Central memory CD8-positive, alpha-beta T cell (primary cell): ENCODE results near the gene DISP2.

Source experiments
- ATAC-seq: fragments of 150-1000 bp; cut with Tn5 transposase; replicated peaks from 2 replicates; pipeline ENCODE4 v1.10.0; 2022; ENCODE audit warnings: mild to moderate bottlenecking, moderate FRiP score, moderate number of reproducible peaks; ENCODE audit not compliant: poor library complexity, severe bottlenecking; ENCODE audit errors: extremely low read depth
- DNase-seq, 2 donors: peaks; one replicate each; pipeline ENCODE4 v3.0.0; 2021; ENCODE audit warnings: low spot score in 2 of 2
- H3K27ac Mint-ChIP-seq: one replicate; pipeline ENCODE4 v1.8.0; 2022; ENCODE audit warnings: low read depth, mild to moderate bottlenecking, moderate library complexity, mixed read lengths
- H3K27me3 Mint-ChIP-seq: one replicate; pipeline ENCODE4 v1.8.0; 2022; ENCODE audit warnings: mixed read lengths
- H3K36me3 Mint-ChIP-seq: one replicate; pipeline ENCODE4 v1.8.0; 2022; ENCODE audit warnings: mild to moderate bottlenecking, moderate library complexity, mixed read lengths; ENCODE audit not compliant: insufficient read depth
- H3K4me1 Mint-ChIP-seq: one replicate; pipeline ENCODE4 v1.8.0; 2022; ENCODE audit warnings: mixed read lengths
- H3K4me3 Mint-ChIP-seq: one replicate; pipeline ENCODE4 v1.8.0; 2022; ENCODE audit warnings: mild to moderate bottlenecking, moderate library complexity, mixed read lengths
- H3K9me3 Mint-ChIP-seq: one replicate; pipeline ENCODE4 v1.8.0; 2022; ENCODE audit warnings: mixed read lengths

Gene DISP2

DNA sequence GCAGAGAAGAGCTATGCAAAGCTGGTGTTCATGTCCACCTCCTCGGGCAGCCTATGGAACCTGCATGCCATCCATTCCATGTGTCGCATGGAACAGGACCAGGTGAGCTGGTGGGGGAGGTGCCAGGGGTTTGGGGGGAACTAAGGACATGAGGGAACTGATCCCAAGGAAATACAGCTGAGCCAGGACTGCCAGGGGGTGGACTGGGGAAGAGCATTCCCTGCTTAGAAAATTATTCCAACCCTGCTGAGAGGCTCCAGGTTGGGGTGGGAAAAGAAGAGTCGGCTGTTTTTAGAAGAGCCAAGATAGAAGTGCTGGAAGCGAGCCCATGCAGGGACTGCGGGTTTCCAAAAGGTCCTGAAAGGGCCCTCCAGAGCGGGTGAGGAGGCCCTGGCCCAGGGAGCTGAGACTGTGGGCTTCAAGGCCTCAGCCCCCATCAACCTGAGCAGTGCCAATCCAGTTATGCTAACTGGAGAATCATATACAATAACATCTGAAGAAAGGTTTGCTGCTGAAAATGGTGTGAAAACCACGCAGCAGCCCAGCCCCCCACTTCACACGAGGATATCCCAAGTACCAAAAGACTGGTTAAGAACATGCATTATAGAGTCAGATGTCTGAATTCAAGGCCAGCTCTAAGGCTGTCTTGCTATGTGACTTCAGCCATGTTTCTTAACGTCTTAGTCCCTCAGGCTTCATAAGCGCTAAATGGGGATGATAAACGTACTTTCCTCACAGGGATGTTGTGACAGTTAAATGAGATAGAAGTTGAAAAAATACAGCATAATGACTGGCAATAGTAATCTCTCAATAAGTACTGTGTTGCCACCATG is 7.8 kb downstream of the DISP2 start:
- no peaks in the 10 kb centered on the region for H3K9me3 Mint-ChIP-seq
- DNase-seq (no peak), ATAC-seq (no peak)
- H3K27me3 Mint-ChIP-seq = no peaks in the 10 kb centered on the region
- H3K27ac Mint-ChIP-seq = peak overlapping the region; percentile 44
- H3K4me1 Mint-ChIP-seq = peaks cover 52% of the 10 kb centered on the region
- H3K4me3 Mint-ChIP-seq = no peak overlapping the region
- H3K36me3 Mint-ChIP-seq = no peaks in the 10 kb centered on the region

DNA sequence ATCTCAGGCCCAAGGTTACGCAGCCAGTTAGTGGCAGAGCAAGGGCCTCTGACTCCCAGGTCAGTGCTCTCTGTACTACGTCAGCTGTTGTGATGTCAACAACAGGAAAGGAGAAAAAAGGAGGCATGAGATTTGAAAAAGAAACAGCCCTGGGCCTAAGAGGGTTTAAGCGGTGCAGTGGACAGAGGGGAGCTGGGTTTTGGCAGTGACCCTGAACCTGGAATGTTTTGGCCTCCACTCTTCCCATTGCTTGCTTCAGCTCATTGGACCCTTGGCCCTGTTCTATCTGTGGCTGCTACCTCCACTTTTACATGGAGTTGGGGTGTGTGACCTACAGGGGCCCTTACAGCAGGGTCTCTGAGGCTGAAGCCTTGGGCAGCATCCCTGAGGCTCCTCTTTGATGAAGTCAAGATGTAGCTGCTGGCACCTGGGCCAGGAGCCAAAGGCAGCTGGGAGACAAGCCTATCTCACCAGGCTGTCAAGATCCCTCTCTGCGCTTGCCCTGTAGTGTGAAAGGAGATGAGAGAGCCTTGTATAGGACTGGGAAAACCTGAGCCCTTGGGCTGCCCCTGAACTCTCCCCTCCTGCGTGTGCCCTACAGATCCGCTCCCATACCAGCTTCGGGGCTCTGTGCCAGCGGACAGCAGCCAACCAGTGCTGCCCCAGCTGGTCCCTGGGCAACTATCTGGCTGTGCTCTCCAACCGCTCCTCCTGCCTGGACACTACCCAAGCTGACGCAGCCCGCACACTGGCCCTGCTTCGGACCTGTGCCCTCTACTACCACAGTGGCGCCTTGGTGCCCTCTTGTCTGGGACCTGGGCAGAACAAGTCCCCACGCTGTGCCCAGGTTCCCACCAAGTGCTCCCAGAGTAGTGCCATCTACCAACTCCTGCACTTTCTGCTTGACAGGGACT is 8.7 kb downstream of the DISP2 start:
- no peaks in the 10 kb centered on the region for H3K9me3 Mint-ChIP-seq
- ATAC-seq = no peak
- H3K27ac Mint-ChIP-seq = peak overlapping the region; percentile 89
- no peak for DNase-seq
- H3K4me1 Mint-ChIP-seq = peaks cover 52% of the 10 kb centered on the region
- no peaks in the 10 kb centered on the region for H3K36me3 Mint-ChIP-seq
- peak overlapping the region; percentile 83 for H3K4me3 Mint-ChIP-seq
- no peaks in the 10 kb centered on the region for H3K27me3 Mint-ChIP-seq

DNA sequence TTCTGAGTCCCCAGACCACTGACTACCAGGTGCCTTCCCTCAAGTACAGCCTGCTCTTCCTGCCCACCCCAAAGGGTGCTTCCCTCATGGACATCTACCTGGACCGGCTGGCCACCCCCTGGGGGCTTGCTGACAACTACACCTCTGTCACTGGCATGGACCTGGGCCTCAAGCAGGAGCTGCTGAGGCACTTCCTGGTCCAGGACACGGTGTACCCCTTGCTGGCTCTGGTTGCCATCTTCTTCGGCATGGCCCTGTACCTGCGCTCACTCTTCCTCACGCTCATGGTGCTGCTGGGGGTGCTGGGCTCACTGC is 9.3 kb downstream of the DISP2 start:
- Mint-ChIP-seq H3K36me3 (no peaks in the 10 kb centered on the region), H3K4me3 (peak overlapping the region; percentile 83), H3K27me3 (no peaks in the 10 kb centered on the region), H3K4me1 (peaks cover 48% of the 10 kb centered on the region), H3K9me3 (no peaks in the 10 kb centered on the region), H3K27ac (peak overlapping the region; percentile 89)
- ATAC-seq = no peak
- DNase-seq = no peak

DNA sequence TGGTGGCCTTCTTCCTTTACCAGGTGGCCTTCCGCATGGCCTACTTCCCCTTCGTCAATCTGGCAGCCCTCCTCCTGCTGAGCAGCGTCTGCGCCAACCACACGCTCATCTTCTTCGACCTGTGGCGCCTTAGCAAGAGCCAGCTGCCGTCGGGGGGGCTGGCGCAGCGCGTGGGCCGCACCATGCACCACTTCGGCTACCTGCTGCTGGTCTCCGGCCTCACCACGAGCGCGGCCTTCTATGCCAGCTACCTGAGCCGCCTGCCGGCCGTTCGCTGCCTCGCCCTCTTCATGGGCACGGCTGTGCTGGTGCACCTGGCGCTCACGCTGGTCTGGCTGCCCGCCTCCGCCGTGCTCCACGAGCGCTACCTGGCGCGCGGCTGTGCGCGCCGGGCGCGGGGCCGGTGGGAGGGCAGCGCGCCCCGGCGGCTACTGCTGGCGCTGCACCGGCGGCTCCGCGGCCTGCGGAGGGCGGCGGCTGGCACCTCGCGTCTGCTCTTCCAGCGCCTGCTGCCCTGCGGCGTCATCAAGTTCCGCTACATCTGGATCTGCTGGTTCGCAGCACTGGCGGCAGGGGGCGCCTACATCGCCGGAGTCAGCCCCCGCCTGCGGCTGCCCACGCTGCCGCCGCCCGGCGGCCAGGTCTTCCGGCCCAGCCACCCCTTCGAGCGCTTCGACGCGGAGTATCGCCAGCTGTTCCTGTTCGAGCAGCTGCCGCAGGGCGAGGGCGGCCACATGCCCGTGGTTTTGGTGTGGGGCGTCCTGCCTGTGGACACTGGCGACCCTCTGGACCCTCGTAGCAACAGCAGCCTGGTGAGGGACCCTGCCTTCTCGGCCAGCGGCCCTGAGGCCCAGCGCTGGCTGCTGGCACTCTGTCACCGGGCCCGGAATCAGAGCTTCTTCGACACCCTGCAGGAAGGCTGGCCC is 9.9 kb downstream of the DISP2 start:
- peak overlapping the region; percentile 83 for H3K4me3 Mint-ChIP-seq
- peak overlapping the region; percentile 89 for H3K27ac Mint-ChIP-seq
- H3K27me3 Mint-ChIP-seq = no peaks in the 10 kb centered on the region
- H3K9me3 Mint-ChIP-seq = no peaks in the 10 kb centered on the region
- peak; percentile 97 for ATAC-seq
- peak; percentile 72 to 88 for DNase-seq
- no peaks in the 10 kb centered on the region for H3K36me3 Mint-ChIP-seq
- peaks cover 43% of the 10 kb centered on the region for H3K4me1 Mint-ChIP-seq

DNA sequence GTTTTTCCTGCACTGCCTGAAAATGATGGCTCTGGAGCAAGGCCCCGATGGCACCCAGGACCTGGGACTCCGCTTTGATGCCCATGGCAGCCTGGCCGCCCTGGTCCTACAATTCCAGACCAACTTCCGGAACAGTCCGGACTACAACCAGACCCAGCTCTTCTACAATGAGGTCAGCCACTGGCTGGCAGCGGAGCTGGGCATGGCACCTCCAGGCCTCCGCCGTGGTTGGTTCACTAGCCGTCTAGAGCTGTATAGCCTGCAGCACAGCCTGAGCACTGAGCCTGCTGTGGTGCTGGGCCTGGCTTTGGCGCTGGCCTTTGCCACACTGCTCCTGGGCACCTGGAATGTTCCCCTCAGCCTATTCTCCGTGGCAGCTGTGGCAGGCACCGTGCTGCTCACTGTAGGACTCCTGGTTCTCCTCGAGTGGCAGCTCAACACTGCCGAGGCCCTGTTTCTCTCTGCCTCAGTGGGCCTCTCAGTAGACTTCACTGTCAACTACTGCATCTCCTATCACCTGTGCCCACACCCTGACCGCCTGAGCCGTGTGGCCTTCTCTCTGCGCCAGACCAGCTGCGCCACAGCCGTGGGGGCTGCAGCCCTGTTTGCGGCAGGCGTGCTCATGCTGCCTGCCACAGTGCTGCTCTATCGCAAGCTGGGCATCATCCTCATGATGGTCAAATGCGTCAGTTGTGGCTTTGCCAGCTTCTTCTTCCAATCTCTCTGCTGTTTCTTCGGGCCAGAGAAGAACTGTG is 10.9 kb downstream of the DISP2 start:
- Mint-ChIP-seq H3K4me3 (peak overlapping the region; percentile 31), H3K4me1 (peaks cover 38% of the 10 kb centered on the region), H3K27me3 (no peaks in the 10 kb centered on the region), H3K36me3 (peaks cover under 1% of the 10 kb centered on the region), H3K9me3 (no peaks in the 10 kb centered on the region), H3K27ac (peak overlapping the region; percentile 29)
- DNase-seq = no peak
- ATAC-seq = no peak

DNA sequence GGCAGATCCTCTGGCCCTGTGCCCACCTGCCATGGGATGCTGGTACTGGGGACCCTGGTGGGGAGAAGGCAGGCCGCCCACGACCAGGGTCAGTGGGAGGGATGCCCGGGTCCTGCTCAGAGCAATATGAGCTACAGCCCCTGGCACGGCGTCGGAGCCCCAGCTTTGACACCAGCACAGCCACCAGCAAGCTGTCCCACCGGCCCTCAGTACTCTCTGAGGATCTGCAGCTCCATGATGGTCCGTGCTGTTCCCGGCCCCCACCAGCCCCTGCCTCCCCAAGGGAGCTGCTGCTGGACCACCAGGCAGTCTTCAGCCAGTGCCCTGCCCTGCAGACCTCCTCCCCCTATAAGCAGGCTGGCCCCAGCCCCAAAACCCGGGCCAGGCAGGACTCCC is 11.5 kb downstream of the DISP2 start:
- Mint-ChIP-seq H3K27ac (peak overlapping the region; percentile 29), H3K36me3 (peaks cover 2% of the 10 kb centered on the region), H3K4me3 (peak overlapping the region; percentile 31), H3K9me3 (no peaks in the 10 kb centered on the region), H3K27me3 (no peaks in the 10 kb centered on the region), H3K4me1 (peaks cover 33% of the 10 kb centered on the region)
- ATAC-seq (no peak), DNase-seq (no peak)

DNA sequence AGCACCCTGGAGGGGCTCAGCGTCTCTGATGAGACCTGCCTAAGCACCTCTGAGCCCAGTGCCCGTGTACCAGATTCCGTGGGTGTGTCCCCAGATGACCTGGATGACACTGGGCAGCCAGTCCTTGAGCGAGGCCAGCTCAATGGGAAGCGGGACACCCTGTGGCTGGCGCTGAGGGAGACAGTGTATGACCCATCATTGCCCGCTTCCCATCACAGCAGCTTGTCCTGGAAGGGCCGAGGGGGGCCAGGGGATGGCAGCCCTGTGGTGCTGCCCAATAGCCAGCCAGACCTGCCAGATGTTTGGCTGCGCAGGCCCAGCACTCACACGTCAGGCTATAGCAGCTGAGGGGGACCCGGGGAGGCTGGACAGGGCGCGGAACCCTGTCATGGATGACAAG is 12.0 kb downstream of the DISP2 start:
- peaks cover 2% of the 10 kb centered on the region for H3K36me3 Mint-ChIP-seq
- no peak overlapping the region for H3K4me3 Mint-ChIP-seq
- no peaks in the 10 kb centered on the region for H3K27me3 Mint-ChIP-seq
- no peak overlapping the region for H3K27ac Mint-ChIP-seq
- DNase-seq = no peak
- H3K9me3 Mint-ChIP-seq = no peaks in the 10 kb centered on the region
- H3K4me1 Mint-ChIP-seq = peaks cover 30% of the 10 kb centered on the region
- ATAC-seq = no peak

DNA sequence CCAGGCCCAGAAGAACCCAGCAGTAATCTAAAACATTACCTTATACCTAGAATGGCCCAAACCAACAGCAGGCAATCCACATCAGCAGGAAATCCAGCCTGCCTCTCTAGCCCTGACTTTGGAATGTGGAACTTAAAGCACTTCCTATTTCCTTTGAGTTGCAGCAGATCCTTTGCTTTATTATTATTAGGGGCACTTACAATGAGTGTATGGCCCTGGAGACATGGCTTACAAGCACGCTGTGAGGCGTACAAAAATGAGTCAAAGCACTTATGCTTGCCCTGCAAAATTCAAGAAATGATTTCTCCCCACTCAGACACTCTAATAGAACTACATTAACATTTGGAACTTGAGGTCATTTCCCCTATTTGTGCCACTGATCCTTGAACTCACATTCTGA is 15.0 kb downstream of the DISP2 start:
- H3K9me3 Mint-ChIP-seq = no peaks in the 10 kb centered on the region
- ATAC-seq = no peak
- no peaks in the 10 kb centered on the region for H3K27me3 Mint-ChIP-seq
- no peak overlapping the region for H3K4me3 Mint-ChIP-seq
- peaks cover 7% of the 10 kb centered on the region for H3K4me1 Mint-ChIP-seq
- H3K27ac Mint-ChIP-seq = no peak overlapping the region
- H3K36me3 Mint-ChIP-seq = peaks cover 2% of the 10 kb centered on the region
- DNase-seq = no peak

DNA sequence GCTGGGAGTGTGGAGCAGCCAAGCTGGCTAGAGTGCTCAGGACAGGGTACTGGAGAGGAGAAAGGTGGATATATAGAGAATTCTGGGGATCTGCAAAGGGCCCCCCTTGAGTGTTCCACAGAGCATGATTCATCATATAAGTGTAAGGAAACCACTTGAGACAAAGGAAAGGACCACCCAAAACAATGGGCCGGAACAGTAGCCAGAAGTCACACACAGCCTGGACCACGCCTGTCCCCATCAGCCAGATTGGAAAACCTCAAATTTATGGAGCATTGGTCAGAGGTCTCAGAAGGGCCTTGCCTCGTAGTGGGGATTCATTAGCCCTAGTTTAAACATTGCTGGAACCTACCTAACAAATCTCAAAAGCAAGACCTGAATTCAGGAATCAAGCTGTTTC is 19.6 kb downstream of the DISP2 start:
- Mint-ChIP-seq H3K36me3 (peaks cover 2% of the 10 kb centered on the region), H3K27me3 (no peaks in the 10 kb centered on the region), H3K9me3 (no peaks in the 10 kb centered on the region), H3K4me1 (peaks cover 3% of the 10 kb centered on the region), H3K4me3 (no peak overlapping the region), H3K27ac (no peak overlapping the region)
- ATAC-seq = no peak
- DNase-seq = no peak

DNA sequence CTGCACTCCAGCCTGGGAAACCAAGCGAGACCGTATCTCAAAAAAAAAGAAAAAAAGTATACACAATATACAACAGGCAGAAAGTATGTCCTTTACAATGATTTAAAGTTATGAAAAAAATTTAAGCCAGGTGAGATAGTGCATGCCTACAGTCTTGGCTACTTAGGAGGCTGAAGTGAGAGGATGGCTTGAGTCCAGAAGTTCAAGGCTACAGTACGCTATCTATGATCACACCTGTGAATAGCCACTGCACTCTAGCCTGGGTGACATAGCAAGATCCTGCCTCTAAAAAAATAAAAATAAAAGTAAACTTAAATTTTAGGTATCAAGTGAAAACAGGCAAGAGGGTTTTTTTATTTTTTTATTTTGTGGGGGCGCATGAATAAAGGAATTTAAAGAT is 21.4 kb downstream of the DISP2 start:
- H3K9me3 Mint-ChIP-seq = no peaks in the 10 kb centered on the region
- no peak for ATAC-seq
- no peak overlapping the region for H3K27ac Mint-ChIP-seq
- no peak for DNase-seq
- H3K4me1 Mint-ChIP-seq = peaks cover 14% of the 10 kb centered on the region
- H3K4me3 Mint-ChIP-seq = no peak overlapping the region
- no peaks in the 10 kb centered on the region for H3K27me3 Mint-ChIP-seq
- peaks cover 1% of the 10 kb centered on the region for H3K36me3 Mint-ChIP-seq

DNA sequence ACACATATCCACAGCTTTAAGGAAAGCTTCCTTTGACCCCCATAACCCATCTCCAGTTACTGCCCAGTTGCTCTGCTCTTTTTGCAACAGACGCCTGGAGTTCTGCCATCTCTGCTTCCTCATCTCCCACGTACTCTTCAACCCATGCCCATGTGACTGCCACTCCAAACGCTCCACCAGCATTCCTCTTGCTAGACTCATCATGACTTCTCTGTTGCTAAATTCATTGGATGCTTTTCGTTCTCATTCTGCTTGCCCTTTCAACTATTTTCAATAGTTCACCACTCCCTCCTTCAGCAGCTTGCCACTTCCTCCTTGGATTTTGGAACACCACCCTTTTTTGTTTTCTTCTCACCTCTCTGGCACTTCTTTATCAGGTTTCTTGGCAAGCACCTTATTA is 21.8 kb downstream of the DISP2 start:
- Mint-ChIP-seq H3K4me1 (peaks cover 14% of the 10 kb centered on the region), H3K9me3 (no peaks in the 10 kb centered on the region), H3K27me3 (no peaks in the 10 kb centered on the region), H3K4me3 (no peak overlapping the region), H3K36me3 (peaks cover 1% of the 10 kb centered on the region), H3K27ac (no peak overlapping the region)
- DNase-seq = no peak
- no peak for ATAC-seq

DNA sequence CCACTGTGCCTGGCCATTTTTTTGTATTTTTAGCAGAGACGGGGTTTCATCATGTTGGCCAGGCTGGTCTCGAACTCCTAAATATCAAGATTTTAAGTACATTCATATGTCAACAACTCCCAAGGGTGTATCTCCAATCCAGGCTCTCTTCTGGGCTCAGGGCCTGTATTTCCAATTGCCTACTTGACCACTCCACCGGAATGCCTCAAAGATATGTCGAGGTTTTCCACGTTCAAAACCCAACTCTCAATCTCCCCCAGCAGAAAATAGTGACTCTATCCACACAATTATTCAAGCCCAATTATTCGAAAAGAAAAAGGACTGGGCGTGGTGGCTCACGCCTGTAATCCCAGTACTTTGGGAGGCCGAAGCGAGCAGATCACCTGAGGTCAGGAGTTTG is 22.6 kb downstream of the DISP2 start:
- Mint-ChIP-seq H3K27me3 (no peaks in the 10 kb centered on the region), H3K4me1 (peaks cover 14% of the 10 kb centered on the region), H3K9me3 (no peaks in the 10 kb centered on the region), H3K27ac (no peak overlapping the region), H3K4me3 (no peak overlapping the region), H3K36me3 (peaks cover 1% of the 10 kb centered on the region)
- ATAC-seq = no peak
- no peak for DNase-seq
